Lower leg skin (tissue), 3 donors: ENCODE measurements around the gene PNMA6E.

Source experiments
- CTCF ChIP-seq, 3 donors: fragments of 450-650 bp; IDR thresholded peaks; one replicate each; pipeline ENCODE4 v1.5.1; 2016; ENCODE audit warnings: antibody characterized with exemption in 3 of 3, mild to moderate bottlenecking in 3 of 3, moderate library complexity in 2 of 3
- POLR2A ChIP-seq, 2 donors: fragments of 450-650 bp; IDR thresholded peaks; one replicate each; pipeline ENCODE4 v1.6.1; 2016 to 2017; ENCODE audit warnings: antibody characterized with exemption in 2 of 2, mild to moderate bottlenecking in 1 of 2, moderate library complexity in 1 of 2

- TF ChIP-seq CTCF (IDR thresholded peaks at IDR 0.05) (no peak), POLR2A (IDR thresholded peaks at IDR 0.05) (no peak)
Observed at GRCh38 chrX:153409414-153410101, 8.4 kb upstream of the PNMA6E start.
